Measurements from ENCODE around the gene BEND2. TPM values are rescaled to one million over a fixed set of nuclear protein-coding genes. Genes with fewer than 3 reads are reported as not detected.
"Not testable (repeated sequence)": the region's sequence is repeated elsewhere in the genome, so short reads cannot be mapped to it uniquely, and the experiment has no call there.

BEND2 gene
- total RNA-seq (not detected in 2 replicates), polyA plus RNA-seq (not detected in 2 replicates)

- WGBS (ENCODE audit: low lambda C conversion rate, missing lambda C conversion rate) = 94% methylated on average over 19 of the region's 19 CpGs
- Histone ChIP-seq H2AFZ (no peak within 1 kb of the TSS), H3K27me3 (no peaks in the 10 kb centered on the region), H3K27ac (no peak within 1 kb of the TSS), H3K79me2 (no peaks in the 10 kb centered on the region), H4K20me1 (ENCODE audit: insufficient read depth, poor library complexity, severe bottlenecking) (no peaks in the 10 kb centered on the region), H3K4me1 (ENCODE audit: insufficient read depth) (no peaks in the 10 kb centered on the region), H3K9me3 (ENCODE audit: low read depth) (no peaks in the 10 kb centered on the region), H3K4me3 (no peak within 1 kb of the TSS), H3K9me2 (replicated peaks; ENCODE audit: insufficient read depth) (no peaks in the 10 kb centered on the region), H3K4me2 (no peak within 1 kb of the TSS), H3K36me3 (replicated peaks; ENCODE audit: insufficient read depth, low read depth) (no peaks in the 10 kb centered on the region)
- DNase-seq (ENCODE audit: low spot score) = no peak
- no peak for TF ChIP-seq EZH2phosphoT487 (IDR thresholded peaks at IDR 0.05; ENCODE audit: low read depth, severe bottlenecking, unreplicated experiment)
- TF ChIP-seq EZH2 (IDR thresholded peaks at IDR 0.05; ENCODE audit: borderline replicate concordance) = no peak
- TF ChIP-seq, protein P1, sequence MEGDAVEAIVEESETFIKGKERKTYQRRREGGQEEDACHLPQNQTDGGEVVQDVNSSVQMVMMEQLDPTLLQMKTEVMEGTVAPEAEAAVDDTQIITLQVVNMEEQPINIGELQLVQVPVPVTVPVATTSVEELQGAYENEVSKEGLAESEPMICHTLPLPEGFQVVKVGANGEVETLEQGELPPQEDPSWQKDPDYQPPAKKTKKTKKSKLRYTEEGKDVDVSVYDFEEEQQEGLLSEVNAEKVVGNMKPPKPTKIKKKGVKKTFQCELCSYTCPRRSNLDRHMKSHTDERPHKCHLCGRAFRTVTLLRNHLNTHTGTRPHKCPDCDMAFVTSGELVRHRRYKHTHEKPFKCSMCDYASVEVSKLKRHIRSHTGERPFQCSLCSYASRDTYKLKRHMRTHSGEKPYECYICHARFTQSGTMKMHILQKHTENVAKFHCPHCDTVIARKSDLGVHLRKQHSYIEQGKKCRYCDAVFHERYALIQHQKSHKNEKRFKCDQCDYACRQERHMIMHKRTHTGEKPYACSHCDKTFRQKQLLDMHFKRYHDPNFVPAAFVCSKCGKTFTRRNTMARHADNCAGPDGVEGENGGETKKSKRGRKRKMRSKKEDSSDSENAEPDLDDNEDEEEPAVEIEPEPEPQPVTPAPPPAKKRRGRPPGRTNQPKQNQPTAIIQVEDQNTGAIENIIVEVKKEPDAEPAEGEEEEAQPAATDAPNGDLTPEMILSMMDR (IDR thresholded peaks at IDR 0.05; ENCODE audit: poor library complexity) = no peak
These were observed at the start of gene BEND2 for GRCh38 chrX:18220786-18221185. Gene BEND2, minus strand, starts transcription at chrX:18220886. Its CDS starts 136 bp downstream, at chrX:18220750.

- H3K9me2 ChIP-seq (replicated peaks; ENCODE audit: insufficient read depth) = no peaks in the 10 kb centered on the region
- TF ChIP-seq, protein P1 (IDR thresholded peaks at IDR 0.05; ENCODE audit: poor library complexity) = no peak
- TF ChIP-seq EZH2phosphoT487 (IDR thresholded peaks at IDR 0.05; ENCODE audit: low read depth, severe bottlenecking, unreplicated experiment) (no peak), EZH2 (IDR thresholded peaks at IDR 0.05; ENCODE audit: borderline replicate concordance) (no peak)
- H3K79me2 ChIP-seq = no peaks in the 10 kb centered on the region
- H4K20me1 ChIP-seq (ENCODE audit: insufficient read depth, poor library complexity, severe bottlenecking) = no peaks in the 10 kb centered on the region
- no peak overlapping the region for H3K27ac ChIP-seq
- no peaks in the 10 kb centered on the region for H3K36me3 ChIP-seq (replicated peaks; ENCODE audit: insufficient read depth, low read depth)
- no peak overlapping the region for H3K4me2 ChIP-seq
- no peaks in the 10 kb centered on the region for H3K9me3 ChIP-seq (ENCODE audit: low read depth)
- no peak overlapping the region for H3K4me3 ChIP-seq
- DNase-seq (ENCODE audit: low spot score) = no peak
- 84% methylated on average over 1 of the region's 1 CpG for WGBS (ENCODE audit: low lambda C conversion rate, missing lambda C conversion rate)
- no peak overlapping the region for H2AFZ ChIP-seq
- H3K27me3 ChIP-seq = no peaks in the 10 kb centered on the region
- H3K4me1 ChIP-seq (ENCODE audit: insufficient read depth) = no peaks in the 10 kb centered on the region
These were observed 34.4 kb upstream of the BEND2 start for GRCh38 chrX:18255059-18255458.

DNA sequence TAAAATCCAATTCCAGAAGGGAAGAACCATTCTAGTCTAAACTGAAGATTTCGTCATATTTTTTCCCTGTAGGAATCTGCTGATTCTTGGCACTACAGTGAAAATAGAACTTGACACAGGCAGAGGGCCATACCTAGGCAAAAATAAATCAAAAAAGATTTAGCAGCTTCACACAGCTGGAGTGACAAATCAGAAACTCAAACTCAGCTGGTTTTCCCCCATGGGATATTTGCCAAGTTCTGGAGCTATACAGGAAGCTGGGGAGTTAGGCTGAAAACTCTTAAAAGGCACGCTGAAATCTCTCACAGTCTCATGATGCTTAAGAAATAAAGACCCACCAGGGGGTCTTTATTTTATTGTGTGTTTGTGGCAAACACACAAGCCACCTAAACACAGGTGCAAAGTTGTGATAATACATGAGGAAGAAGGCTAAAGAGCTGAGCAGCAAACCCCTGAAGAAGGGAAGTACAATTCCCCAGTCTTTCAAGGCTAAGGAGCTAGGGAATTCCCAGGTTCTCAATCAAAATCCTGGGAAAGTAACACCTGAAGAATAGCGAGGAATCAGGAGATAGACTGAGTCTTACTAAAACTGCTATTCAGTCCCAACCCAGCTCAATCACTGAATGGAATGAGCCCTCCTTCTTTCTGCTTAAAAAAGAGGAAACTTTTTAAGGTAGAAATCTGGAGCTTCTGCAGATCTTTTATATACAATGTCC lies 32.1 kb upstream of the BEND2 start:
- H4K20me1 ChIP-seq (ENCODE audit: insufficient read depth, poor library complexity, severe bottlenecking) = no peaks in the 10 kb centered on the region
- 44% methylated on average over 3 of the region's 3 CpGs for WGBS (ENCODE audit: low lambda C conversion rate, missing lambda C conversion rate)
- no peaks in the 10 kb centered on the region for H3K9me2 ChIP-seq (replicated peaks; ENCODE audit: insufficient read depth)
- H3K4me2 ChIP-seq = no peak overlapping the region
- no peaks in the 10 kb centered on the region for H3K27me3 ChIP-seq
- no peak for DNase-seq (ENCODE audit: low spot score)
- no peak for TF ChIP-seq EZH2 (IDR thresholded peaks at IDR 0.05; ENCODE audit: borderline replicate concordance)
- TF ChIP-seq, protein P1 (IDR thresholded peaks at IDR 0.05; ENCODE audit: poor library complexity) = no peak
- TF ChIP-seq EZH2phosphoT487 (IDR thresholded peaks at IDR 0.05; ENCODE audit: low read depth, severe bottlenecking, unreplicated experiment) = no peak
- H3K4me1 ChIP-seq (ENCODE audit: insufficient read depth) = no peaks in the 10 kb centered on the region
- H3K36me3 ChIP-seq (replicated peaks; ENCODE audit: insufficient read depth, low read depth) = no peaks in the 10 kb centered on the region
- no peak overlapping the region for H3K4me3 ChIP-seq
- no peak overlapping the region for H3K27ac ChIP-seq
- no peak overlapping the region for H2AFZ ChIP-seq
- no peaks in the 10 kb centered on the region for H3K9me3 ChIP-seq (ENCODE audit: low read depth)
- no peaks in the 10 kb centered on the region for H3K79me2 ChIP-seq

DNA sequence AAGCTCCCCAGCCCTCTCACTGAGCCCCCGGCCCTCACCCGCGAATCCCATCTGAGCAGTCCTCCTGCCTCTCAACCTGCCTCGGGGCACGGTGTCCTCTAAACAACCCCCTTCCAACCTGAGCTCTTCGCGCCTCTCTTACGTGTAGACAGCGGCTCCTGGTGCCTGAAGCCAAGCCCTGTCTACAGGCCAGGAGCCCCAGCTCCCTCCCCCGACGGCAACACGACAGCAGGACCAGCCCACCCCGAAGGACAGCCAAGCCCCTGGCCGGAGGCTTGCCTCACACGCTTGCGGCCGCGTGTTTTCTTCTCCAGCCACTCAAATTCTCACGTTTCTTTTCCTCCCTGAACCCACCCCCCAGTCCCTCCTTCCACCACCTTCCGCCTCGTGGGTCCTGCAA lies 9.0 kb upstream of the BEND2 start:
- not testable (repeated sequence) for H3K4me1 ChIP-seq (ENCODE audit: insufficient read depth); H3K9me3 ChIP-seq (ENCODE audit: low read depth); H3K36me3 ChIP-seq (replicated peaks; ENCODE audit: insufficient read depth, low read depth); H3K79me2 ChIP-seq; H3K27ac ChIP-seq; H4K20me1 ChIP-seq (ENCODE audit: insufficient read depth, poor library complexity, severe bottlenecking); H2AFZ ChIP-seq; H3K9me2 ChIP-seq (replicated peaks; ENCODE audit: insufficient read depth); H3K4me3 ChIP-seq; H3K27me3 ChIP-seq; H3K4me2 ChIP-seq; DNase-seq (ENCODE audit: low spot score)
- WGBS (ENCODE audit: low lambda C conversion rate, missing lambda C conversion rate) = 85% methylated on average over 16 of the region's 21 CpGs
